Measurements from ENCODE around the gene CCT8. TPM values are rescaled to one million over a fixed set of nuclear protein-coding genes. Genes with fewer than 3 reads are reported as not detected.
"Not testable (repeated sequence)": the region's sequence is repeated elsewhere in the genome, so short reads cannot be mapped to it uniquely, and the experiment has no call there.

Gene CCT8
- total RNA-seq, 1 donor from 2014 or later: 308 TPM

GRCh38 chr21:29025328-29025713 is 48.1 kb downstream of the CCT8 start:
- TF ChIP-seq CTCF (conservative IDR thresholded peaks at IDR 0.05): no peak
- peaks cover 5% of the 10 kb centered on the region for H3K36me3 Mint-ChIP-seq (ENCODE audit: low read depth)
- DNase-seq (ENCODE audit: low read depth, low spot score): no peak
- no peaks in the 10 kb centered on the region for H3K27me3 Mint-ChIP-seq (ENCODE audit: low read depth)
- H3K9me3 Mint-ChIP-seq: peaks cover 2% of the 10 kb centered on the region
- peak overlapping the region; percentile 97 for H3K4me3 Mint-ChIP-seq
- H3K4me1 Mint-ChIP-seq: peaks cover 25% of the 10 kb centered on the region
- H3K27ac Mint-ChIP-seq (ENCODE audit: unreplicated experiment): peak overlapping the region; percentile 98

GRCh38 chr21:29024474-29025327 is 48.7 kb downstream of the CCT8 start, which contains the start of gene USP16:
Gene USP16, plus strand, starts transcription at chr21:29024668. Its CDS starts 3,246 bp downstream, at chr21:29027914.
- peak within 1 kb of the TSS; percentile 98 for H3K27ac Mint-ChIP-seq (ENCODE audit: unreplicated experiment)
- H3K9me3 Mint-ChIP-seq: peaks cover 2% of the 10 kb centered on the region
- no peaks in the 10 kb centered on the region for H3K27me3 Mint-ChIP-seq (ENCODE audit: low read depth)
- peaks cover 25% of the 10 kb centered on the region for H3K4me1 Mint-ChIP-seq
- peak; percentile 92 for DNase-seq (ENCODE audit: low read depth, low spot score)
- no peak for TF ChIP-seq CTCF (conservative IDR thresholded peaks at IDR 0.05)
- H3K4me3 Mint-ChIP-seq: peak within 1 kb of the TSS; percentile 97
- H3K36me3 Mint-ChIP-seq (ENCODE audit: low read depth): peaks cover 5% of the 10 kb centered on the region

GRCh38 chr21:29022166-29022565 is 51.3 kb downstream of the CCT8 start:
- Mint-ChIP-seq H3K36me3 (ENCODE audit: low read depth) (no peaks in the 10 kb centered on the region), H3K4me3 (peak overlapping the region; percentile 51), H3K27ac (ENCODE audit: unreplicated experiment) (no peak overlapping the region), H3K27me3 (ENCODE audit: low read depth) (peaks cover 6% of the 10 kb centered on the region), H3K9me3 (peaks cover 2% of the 10 kb centered on the region), H3K4me1 (peaks cover 36% of the 10 kb centered on the region)
- no peak for DNase-seq (ENCODE audit: low read depth, low spot score)
- no peak for TF ChIP-seq CTCF (conservative IDR thresholded peaks at IDR 0.05)

- H3K4me1 Mint-ChIP-seq: peaks cover 14% of the 10 kb centered on the region
- no peaks in the 10 kb centered on the region for H3K9me3 Mint-ChIP-seq
- H3K36me3 Mint-ChIP-seq (ENCODE audit: low read depth): peaks cover 5% of the 10 kb centered on the region
- TF ChIP-seq CTCF (conservative IDR thresholded peaks at IDR 0.05): no peak
- no peak for DNase-seq (ENCODE audit: low read depth, low spot score)
- H3K4me3 Mint-ChIP-seq: peak overlapping the region; percentile 89
- no peak overlapping the region for H3K27ac Mint-ChIP-seq (ENCODE audit: unreplicated experiment)
- peaks cover 6% of the 10 kb centered on the region for H3K27me3 Mint-ChIP-seq (ENCODE audit: low read depth)
Observed at GRCh38 chr21:29018540-29018939, 54.9 kb downstream of the CCT8 start.

GRCh38 chr21:29017639-29018237 is 55.7 kb downstream of the CCT8 start:
- DNase-seq (ENCODE audit: low read depth, low spot score): no peak
- Mint-ChIP-seq H3K36me3 (ENCODE audit: low read depth) (peaks cover 5% of the 10 kb centered on the region), H3K27me3 (ENCODE audit: low read depth) (peaks cover 6% of the 10 kb centered on the region), H3K4me1 (peaks cover 11% of the 10 kb centered on the region), H3K9me3 (no peaks in the 10 kb centered on the region), H3K4me3 (peak overlapping the region; percentile 87), H3K27ac (ENCODE audit: unreplicated experiment) (no peak overlapping the region)
- TF ChIP-seq CTCF (conservative IDR thresholded peaks at IDR 0.05): no peak

- H3K27me3 Mint-ChIP-seq (ENCODE audit: low read depth); H3K9me3 Mint-ChIP-seq; H3K4me1 Mint-ChIP-seq; H3K4me3 Mint-ChIP-seq; DNase-seq (ENCODE audit: low read depth, low spot score); H3K36me3 Mint-ChIP-seq (ENCODE audit: low read depth); H3K27ac Mint-ChIP-seq (ENCODE audit: unreplicated experiment): not testable (repeated sequence)
Observed at GRCh38 chr21:29011236-29011635, 62.2 kb downstream of the CCT8 start.
